HG03064 (cell line): ENCODE measurements around the gene EPHB6.

Source experiments
- ATAC-seq: cut with Tn5 transposase; IDR thresholded peaks from one replicate; pipeline ENCODE4 v1.9.1; 2021; ENCODE audit warnings: low read depth; ENCODE audit not compliant: unreplicated experiment

The EPHB6 gene

DNA sequence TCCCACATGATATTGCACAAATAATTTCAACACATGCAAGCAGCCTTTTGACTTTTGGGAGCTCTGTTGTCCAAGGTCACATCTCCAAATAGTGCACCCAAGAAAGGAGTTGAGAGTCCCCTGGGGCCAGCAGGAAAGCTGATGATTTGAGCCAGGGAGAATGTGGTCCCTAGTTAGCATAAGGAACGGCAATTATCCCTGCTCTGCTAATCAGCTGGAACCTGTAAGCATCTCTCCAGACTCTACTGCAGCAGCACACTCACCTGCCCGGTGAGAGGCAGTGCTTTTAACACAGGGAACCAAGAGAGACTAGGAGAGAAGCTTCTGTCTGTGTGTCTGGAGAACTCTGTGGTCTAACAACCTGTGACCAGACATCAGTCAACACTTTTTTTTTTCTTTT, 61.6 kb downstream of the EPHB6 start:
- ATAC-seq = no peak

GRCh38 chr7:142917447-142917846, 62.6 kb downstream of the EPHB6 start:
- no peak for ATAC-seq

DNA sequence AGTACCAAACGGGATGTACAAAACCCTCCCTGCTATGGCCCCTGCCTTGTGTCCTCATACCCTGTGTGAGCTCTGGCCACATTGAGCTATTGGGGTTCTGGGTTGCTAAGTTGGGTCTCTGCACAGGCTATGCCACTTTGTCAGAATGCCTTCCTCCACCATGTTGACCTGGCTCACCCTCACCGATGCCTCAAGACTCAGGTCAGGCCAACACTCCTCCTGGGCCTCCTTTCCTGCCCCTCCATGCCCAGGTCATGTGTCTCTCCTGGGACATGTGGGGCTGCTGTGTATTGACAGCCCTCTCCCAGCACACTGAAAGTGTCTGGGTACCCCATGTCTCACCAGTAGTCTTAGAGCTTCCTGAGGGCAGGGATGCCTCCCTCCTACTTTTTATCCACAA, 64.0 kb downstream of the EPHB6 start:
- ATAC-seq = no peak

DNA sequence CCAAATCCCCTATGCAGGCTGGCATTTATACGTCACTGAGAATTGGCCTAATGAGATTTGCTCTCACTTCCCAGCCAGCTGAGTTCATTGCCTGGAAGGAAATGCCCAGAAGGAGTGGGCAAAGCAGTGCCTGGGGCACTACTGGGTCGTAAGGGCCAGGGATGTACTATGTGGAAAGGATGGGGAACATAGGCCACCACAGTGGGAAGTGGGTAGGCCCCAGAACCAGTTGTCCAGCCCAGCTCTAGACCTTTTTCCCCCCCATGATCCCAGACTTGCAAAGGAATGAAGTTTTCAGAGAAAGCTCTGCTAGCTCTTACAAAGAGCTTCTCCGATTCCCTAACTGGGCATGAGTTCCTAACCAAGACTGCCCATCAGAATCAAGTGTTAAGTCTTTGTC, 64.8 kb downstream of the EPHB6 start:
- no peak for ATAC-seq
